ENCODE data around the gene MNAT1.
"Not testable (repeated sequence)": the region's sequence is repeated elsewhere in the genome, so short reads cannot be mapped to it uniquely, and the experiment has no call there.

Gene MNAT1

GRCh38 chr14:60744566-60744965, 10.0 kb downstream of the MNAT1 start:
- DNase-seq: no peak

- no peak for DNase-seq
Measured at GRCh38 chr14:60753264-60754119, 18.9 kb downstream of the MNAT1 start.

- no peak for DNase-seq
Measured at GRCh38 chr14:60756847-60757246, 22.3 kb downstream of the MNAT1 start.

- DNase-seq: no peak
Measured at GRCh38 chr14:60757567-60758002, 23.0 kb downstream of the MNAT1 start.

GRCh38 chr14:60758885-60759284, 24.3 kb downstream of the MNAT1 start:
- DNase-seq: no peak

- DNase-seq: no peak
Measured at GRCh38 chr14:60760209-60760608, 25.6 kb downstream of the MNAT1 start.

- DNase-seq: no peak
Measured at GRCh38 chr14:60760644-60761364, 26.2 kb downstream of the MNAT1 start.

GRCh38 chr14:60768602-60769001, 34.0 kb downstream of the MNAT1 start:
- no peak for DNase-seq

- no peak for DNase-seq
Measured at GRCh38 chr14:60771117-60771516, 36.6 kb downstream of the MNAT1 start.

GRCh38 chr14:60773558-60773957, 39.0 kb downstream of the MNAT1 start:
- DNase-seq: no peak

GRCh38 chr14:60775296-60775695, 40.7 kb downstream of the MNAT1 start:
- DNase-seq: no peak

GRCh38 chr14:60777856-60778578, 43.5 kb downstream of the MNAT1 start:
- DNase-seq: no peak

- not testable (repeated sequence) for DNase-seq
Measured at GRCh38 chr14:60779745-60780514, 45.4 kb downstream of the MNAT1 start.

GRCh38 chr14:60780558-60780957, 46.0 kb downstream of the MNAT1 start:
- not testable (repeated sequence) for DNase-seq

GRCh38 chr14:60786905-60787304, 52.3 kb downstream of the MNAT1 start:
- DNase-seq: no peak

- DNase-seq: no peak
Measured at GRCh38 chr14:60789656-60790055, 55.1 kb downstream of the MNAT1 start.

- no peak for DNase-seq
Measured at GRCh38 chr14:60790850-60791249, 56.3 kb downstream of the MNAT1 start.

- no peak for DNase-seq
Measured at GRCh38 chr14:60796434-60796833, 61.9 kb downstream of the MNAT1 start.

- DNase-seq: no peak
Measured at GRCh38 chr14:60800409-60800808, 65.8 kb downstream of the MNAT1 start.

GRCh38 chr14:60803871-60804270, 69.3 kb downstream of the MNAT1 start:
- DNase-seq: no peak

- no peak for DNase-seq
Measured at GRCh38 chr14:60805841-60806430, 71.4 kb downstream of the MNAT1 start.

- no peak for DNase-seq
Measured at GRCh38 chr14:60807247-60807646, 72.7 kb downstream of the MNAT1 start.

All from SHP77 treated with DMSO at 0.1 percent for 48 hours (cell line).